Endothelial cell of umbilical vein (primary cell): ENCODE results near the gene PCGF1. TPM values are rescaled to one million over a fixed set of nuclear protein-coding genes. Genes with fewer than 3 reads are reported as not detected.
A peak's percentile ranks its signal among the peaks of the same experiment; 100 is the strongest.

ENCODE experiments used
- BruUV-seq: library from RNA; stranded (reverse); fragments of 400-500 nt; replicated peaks from 2 replicates; lab custom pipeline; 2021; lab: Mats Ljungman, UMichigan
- CTCF ChIA-PET: fragments of 300-600, 350-600 bp; sonication (Branson Sonifier 250); formaldehyde crosslinking; loops from one replicate; lab custom pipeline; 2021; ENCODE audit warnings: antibody characterized with exemption, inconsistent platforms; lab: Charles Lee
- POLR2A ChIA-PET: fragments of 300-600, 350-600 bp; sonication (Branson Sonifier 250); formaldehyde crosslinking; loops from one replicate; lab custom pipeline; 2021; ENCODE audit warnings: antibody characterized with exemption, inconsistent platforms; lab: Charles Lee
- DNase-seq: peaks from one replicate; pipeline ENCODE4 v3.0.0-alpha.2; 2011; ENCODE audit warnings: low read depth, low spot score
- FAIRE-seq: peaks from 2 replicates; lab custom pipeline; 2011; peaks lifted over from hg19 to GRCh38; lab: Jason Lieb, UNC
- H2AFZ ChIP-seq: 2 replicates; pipeline ENCODE4 v1.6.0; 2012; ENCODE audit warnings: low read depth, low read length, control low read depth, inconsistent platforms
- H3K27ac ChIP-seq: 2 replicates; pipeline ENCODE4 v1.5.1; 2011; ENCODE audit warnings: low read depth, mild to moderate bottlenecking, control low read depth, low read length, moderate library complexity; ENCODE audit not compliant: insufficient read depth
- H3K27me3 ChIP-seq, 2 experiments: 2 replicates each; pipeline versions ENCODE4 v1.6.0 to v1.6.1; 2011; ENCODE audit warnings: low read length in 2 of 2, mixed read lengths in 1 of 2; ENCODE audit not compliant: control insufficient read depth in 2 of 2, insufficient read depth in 2 of 2
- H3K36me3 ChIP-seq, 2 experiments: 2 replicates in 1 of 2; 3 replicates in 1 of 2; pipeline ENCODE4 v1.5.1; 2011; ENCODE audit warnings: low read length in 2 of 2, mild to moderate bottlenecking in 1 of 2, moderate library complexity in 1 of 2; ENCODE audit not compliant: control insufficient read depth in 2 of 2, insufficient read depth in 2 of 2; ENCODE audit errors: extremely low read depth in 1 of 2
- H3K4me1 ChIP-seq: 3 replicates; pipeline ENCODE4 v1.5.1; 2011; ENCODE audit warnings: mild to moderate bottlenecking, low read length; ENCODE audit not compliant: control insufficient read depth, insufficient read depth; ENCODE audit errors: extremely low read depth
- H3K4me2 ChIP-seq: 2 replicates; pipeline ENCODE4 v1.6.1; 2011; ENCODE audit warnings: low read length, control low read depth, mixed read lengths; ENCODE audit not compliant: insufficient read depth
- H3K4me3 ChIP-seq, 3 experiments: fragments of 200-600 bp in 1 of 3; sonication (generic), shearing (Covaris generic) in 1 of 3; replicated peaks in 1 of 3; 2 replicates each; pipeline ENCODE4 v1.5.1; 2011 to 2016; ENCODE audit warnings: control low read depth in 3 of 3, low read length in 3 of 3, mild to moderate bottlenecking in 2 of 3, inconsistent platforms in 1 of 3, low read depth in 1 of 3, moderate library complexity in 1 of 3; ENCODE audit not compliant: insufficient read depth in 1 of 3
- H3K79me2 ChIP-seq: 2 replicates; pipeline ENCODE4 v1.6.0; 2012; ENCODE audit warnings: low read length, inconsistent platforms; ENCODE audit not compliant: control insufficient read depth, insufficient read depth
- H3K9ac ChIP-seq: replicated peaks from 2 replicates; pipeline ENCODE3; 2011; ENCODE audit warnings: low read length, control low read depth; ENCODE audit not compliant: insufficient read depth; ENCODE audit errors: extremely low read depth
- H3K9me1 ChIP-seq: replicated peaks from 3 replicates; pipeline ENCODE4 v1.6.0; 2011; ENCODE audit warnings: mild to moderate bottlenecking, low read length; ENCODE audit not compliant: control insufficient read depth, insufficient read depth; ENCODE audit errors: extremely low read depth
- H3K9me3 ChIP-seq: replicated peaks from 2 replicates; pipeline ENCODE4 v1.5.1; 2012; ENCODE audit warnings: low read length, inconsistent platforms; ENCODE audit not compliant: control insufficient read depth, insufficient read depth
- H4K20me1 ChIP-seq: replicated peaks from 2 replicates; pipeline ENCODE3; 2011; ENCODE audit warnings: mild to moderate bottlenecking, low read length; ENCODE audit not compliant: control insufficient read depth, insufficient read depth; ENCODE audit errors: extremely low read depth
- CTCF ChIP-seq, 2 donors: IDR thresholded peaks; 1 replicate in 1 of 2; 2 replicates in 1 of 2; pipeline ENCODE4 v1.5.1; 2011; ENCODE audit warnings: low read length in 2 of 2, mild to moderate bottlenecking in 2 of 2, moderate library complexity in 2 of 2, control low read depth in 1 of 2, inconsistent platforms in 1 of 2, low read depth in 1 of 2; ENCODE audit not compliant: insufficient read depth in 1 of 2; ENCODE audit errors: extremely low read depth in 1 of 2
- EZH2 ChIP-seq: IDR thresholded peaks from 2 replicates; pipeline ENCODE4 v1.6.1; 2012; ENCODE audit warnings: borderline replicate concordance, low read depth, mild to moderate bottlenecking, moderate library complexity, low read length, inconsistent platforms; ENCODE audit not compliant: severe bottlenecking
- FOS ChIP-seq: IDR thresholded peaks from 2 replicates; pipeline ENCODE4 v1.6.1; 2011; ENCODE audit warnings: mild to moderate bottlenecking, low read length, moderate library complexity, borderline replicate concordance; ENCODE audit not compliant: insufficient read depth
- POLR2AphosphoS5 ChIP-seq: IDR thresholded peaks from 2 replicates; pipeline ENCODE4 v1.6.1; 2012; ENCODE audit warnings: low read depth, mild to moderate bottlenecking, control low read depth, low read length, moderate library complexity; ENCODE audit not compliant: insufficient read depth
- dilution Hi-C: fragments of 300-500 bp; cut with MboI; formaldehyde crosslinking; loops from one replicate; pipeline ENCODE4 v1.15.0; 2019; ENCODE audit warnings: low sequenced_read_pairs; ENCODE audit not compliant: extremely low pct_ligation_motif_present
- intact Hi-C: fragments of 100-400 bp; cut with micrococcal nuclease; formaldehyde crosslinking; loops from one replicate; pipeline ENCODE4 v1.10.0; 2022
- polyA plus RNA-seq, 4 experiments: library from polyadenylated mRNA; depleted of rRNA in 3 of 4; stranded (reverse) in 3 of 4; unstranded in 1 of 4; fragments of >200 nt; gene quantifications; 2 replicates each; pipeline versions ENCODE4 v1.2.1 to v1.2.3, GENCODE V29; 2011 to 2012; ENCODE audit warnings: missing spikeins in 1 of 4
- total RNA-seq: library from RNA; stranded (reverse); gene quantifications from 2 replicates; pipeline ENCODE4 v1.2.3, GENCODE V29; 2021

PCGF1 gene
- total and polyA plus RNA-seq, 2 donors (not counting 3 experiments of a cell fraction or from before 2014, with no cell fraction given): 17.4 to 19.2 TPM

GRCh38 chr2:74504591-74504990 is 2.9 kb downstream of the PCGF1 start:
- FAIRE-seq (no peak), DNase-seq (no peak)
- Histone ChIP-seq H3K4me1 (peaks cover 29% of the 10 kb centered on the region), H3K36me3 (peaks cover 0 to 4% of the 10 kb centered on the region in 2 experiments), H3K4me3 (no peak overlapping the region), H3K79me2 (peaks cover 4% of the 10 kb centered on the region), H3K27ac (no peak overlapping the region), H4K20me1 (no peaks in the 10 kb centered on the region), H3K9me1 (no peaks in the 10 kb centered on the region), H3K9me3 (no peaks in the 10 kb centered on the region), H3K4me2 (peak overlapping the region; percentile 62), H2AFZ (no peak overlapping the region), H3K9ac (no peak overlapping the region), H3K27me3 (peaks cover 12 to 26% of the 10 kb centered on the region in 2 experiments)
- no TSS peak for BruUV-seq
- POLR2A ChIA-PET: interaction anchor here (1.0 to 1.3 kb wide), 2 partner anchors 21 to 46 kb away, joined by 4 read pairs; partner anchors contain the start of genes DQX1 and WBP1
- no peak for TF ChIP-seq POLR2AphosphoS5
- no peak for TF ChIP-seq EZH2
- TF ChIP-seq CTCF (IDR thresholded peaks at IDR 0.05; ENCODE audit: extremely low read depth in 1 of 2, insufficient read depth in 1 of 2, low read depth in 1 of 2, low read length in 2 of 2): no peak
- no peak for TF ChIP-seq FOS
- dilution Hi-C loops (no loop called here), intact Hi-C loops (loop anchor here (5.0 kb wide), 1 partner anchor 148 kb away; the partner anchor contains the start of gene SEMA4F)
- CTCF ChIA-PET: interaction anchor here (0.7 to 1.9 kb wide), 4 partner anchors 11 to 113 kb away, joined by 3 to 6 read pairs (median 4); partner anchors contain the start of gene MRPL53
